PC-9 (cell line): Measurements from ENCODE around the gene DNAH14.

Experiments used
- CTCF ChIP-seq: fragments of 200-600 bp; sonication (generic); conservative IDR thresholded peaks from 2 replicates; pipeline ENCODE4 v1.6.1; 2017; ENCODE audit warnings: mixed run types, antibody characterized with exemption, mild to moderate bottlenecking, moderate library complexity
- EZH2 ChIP-seq: fragments of 200-600 bp; sonication (generic); IDR thresholded peaks from 2 replicates; pipeline ENCODE4 v1.8.0; 2017; ENCODE audit warnings: antibody characterized with exemption, low read depth

- no peak for TF ChIP-seq CTCF
- TF ChIP-seq EZH2: no peak
Observed at GRCh38 chr1:225225681-225226080, 296.2 kb downstream of the DNAH14 start.
